ENCODE measurements around the gene RFC2.
"Not testable (repeated sequence)": the region's sequence is repeated elsewhere in the genome, so short reads cannot be mapped to it uniquely, and the experiment has no call there.

The RFC2 gene

DNA sequence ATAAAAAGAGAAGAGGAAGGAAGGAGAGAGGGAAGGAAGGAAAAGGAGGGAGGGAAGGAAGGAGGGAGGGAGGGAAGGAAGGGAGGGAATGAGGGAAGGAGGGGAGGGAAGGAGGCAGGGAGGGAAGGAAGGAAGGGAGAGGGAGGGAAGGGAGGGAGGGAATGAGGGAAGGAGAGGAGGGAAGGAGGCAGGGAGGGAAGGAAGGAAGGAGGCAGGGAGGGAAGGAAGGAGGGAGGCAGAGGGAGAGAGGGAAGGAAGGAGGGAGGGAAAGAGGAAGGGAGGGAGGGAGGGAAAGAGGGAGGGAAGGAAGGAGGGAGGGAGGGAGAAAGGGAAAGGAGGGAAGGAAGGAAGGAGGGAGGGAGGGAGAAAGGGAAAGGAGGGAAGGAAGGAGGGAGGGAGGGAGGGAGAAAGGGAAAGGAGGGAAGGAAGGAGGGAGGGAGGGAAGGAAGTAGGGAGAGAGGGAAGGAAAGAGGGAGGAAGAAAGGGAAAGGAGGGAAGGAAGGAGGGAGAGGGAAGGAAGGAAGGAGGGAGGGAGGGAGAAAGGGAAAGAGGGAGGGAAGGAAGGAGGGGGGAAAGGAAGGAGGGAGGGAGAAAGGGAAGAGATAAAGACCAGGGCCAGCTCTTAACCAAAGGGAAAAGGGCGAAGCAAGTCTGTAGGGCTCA lies 50.1 kb downstream of the RFC2 start:
- no peak overlapping the region for H3K4me3 ChIP-seq (ENCODE audit: low read depth, low read length)
- TF ChIP-seq, protein P1, sequence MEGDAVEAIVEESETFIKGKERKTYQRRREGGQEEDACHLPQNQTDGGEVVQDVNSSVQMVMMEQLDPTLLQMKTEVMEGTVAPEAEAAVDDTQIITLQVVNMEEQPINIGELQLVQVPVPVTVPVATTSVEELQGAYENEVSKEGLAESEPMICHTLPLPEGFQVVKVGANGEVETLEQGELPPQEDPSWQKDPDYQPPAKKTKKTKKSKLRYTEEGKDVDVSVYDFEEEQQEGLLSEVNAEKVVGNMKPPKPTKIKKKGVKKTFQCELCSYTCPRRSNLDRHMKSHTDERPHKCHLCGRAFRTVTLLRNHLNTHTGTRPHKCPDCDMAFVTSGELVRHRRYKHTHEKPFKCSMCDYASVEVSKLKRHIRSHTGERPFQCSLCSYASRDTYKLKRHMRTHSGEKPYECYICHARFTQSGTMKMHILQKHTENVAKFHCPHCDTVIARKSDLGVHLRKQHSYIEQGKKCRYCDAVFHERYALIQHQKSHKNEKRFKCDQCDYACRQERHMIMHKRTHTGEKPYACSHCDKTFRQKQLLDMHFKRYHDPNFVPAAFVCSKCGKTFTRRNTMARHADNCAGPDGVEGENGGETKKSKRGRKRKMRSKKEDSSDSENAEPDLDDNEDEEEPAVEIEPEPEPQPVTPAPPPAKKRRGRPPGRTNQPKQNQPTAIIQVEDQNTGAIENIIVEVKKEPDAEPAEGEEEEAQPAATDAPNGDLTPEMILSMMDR (IDR thresholded peaks at IDR 0.05; ENCODE audit: low read depth, low read length, missing control alignments) = no peak
- no peak for DNase-seq (ENCODE audit: low read depth)

GRCh38 chr7:74202841-74203556 lies 51.2 kb downstream of the RFC2 start:
- no peak for DNase-seq (ENCODE audit: low read depth)
- TF ChIP-seq, protein P1 (IDR thresholded peaks at IDR 0.05; ENCODE audit: low read depth, low read length, missing control alignments) = peak; percentile 52
- H3K4me3 ChIP-seq (ENCODE audit: low read depth, low read length) = no peak overlapping the region

GRCh38 chr7:74199551-74200355 lies 54.4 kb downstream of the RFC2 start:
- no peak overlapping the region for H3K4me3 ChIP-seq (ENCODE audit: low read depth, low read length)
- DNase-seq (ENCODE audit: low read depth) = no peak

GRCh38 chr7:74197449-74198124 lies 56.6 kb downstream of the RFC2 start:
- DNase-seq (ENCODE audit: low read depth) = no peak
- TF ChIP-seq, protein P1 (IDR thresholded peaks at IDR 0.05; ENCODE audit: low read depth, low read length, missing control alignments) = no peak
- H3K4me3 ChIP-seq (ENCODE audit: low read depth, low read length) = no peak overlapping the region

More at GRCh38 chr7:74199551-74200355, 54.4 kb downstream of the RFC2 start:
- TF ChIP-seq, protein P1 (IDR thresholded peaks at IDR 0.05; ENCODE audit: low read depth, low read length, missing control alignments) = no peak

DNA sequence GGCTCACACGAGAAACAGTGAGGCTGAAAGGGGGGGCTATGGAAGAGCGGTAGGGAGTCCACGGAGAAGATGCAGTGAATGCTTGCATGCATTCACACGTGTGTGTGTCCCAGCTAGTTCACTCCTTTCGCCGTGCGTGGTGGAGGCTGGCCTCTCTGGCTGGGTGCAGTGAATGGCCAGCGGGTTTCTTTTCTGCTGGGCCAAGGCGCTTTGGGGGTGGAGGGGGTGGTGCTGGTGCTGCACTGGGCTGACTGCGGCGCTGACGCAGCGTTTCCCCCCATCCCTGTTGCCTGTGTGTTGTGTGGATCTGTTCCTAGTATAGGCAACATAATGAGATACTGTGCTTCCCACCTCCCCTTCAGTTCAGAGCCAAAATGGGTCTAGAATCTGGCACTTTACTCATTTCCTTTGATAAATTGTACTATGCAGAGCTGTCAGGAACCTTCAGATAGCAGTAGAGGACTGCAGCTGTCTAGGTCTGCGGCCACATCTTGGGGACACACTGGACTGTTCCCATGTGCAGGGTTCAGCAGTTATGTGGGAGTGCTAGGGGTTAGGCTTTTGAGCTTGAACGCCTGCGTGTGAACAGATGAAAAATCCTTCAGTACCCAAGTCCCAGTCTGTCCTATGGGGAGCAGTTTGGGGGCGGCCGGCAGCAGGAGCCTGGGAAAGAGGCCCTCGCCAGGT lies 58.1 kb downstream of the RFC2 start:
- DNase-seq (ENCODE audit: low read depth) = not testable (repeated sequence)

GRCh38 chr7:74195139-74195860 lies 58.9 kb downstream of the RFC2 start:
- H3K4me3 ChIP-seq (ENCODE audit: low read depth, low read length) = not testable (repeated sequence)

More for the DNA sequence above, 58.1 kb downstream of the RFC2 start:
- H3K4me3 ChIP-seq (ENCODE audit: low read depth, low read length) = not testable (repeated sequence)

DNA sequence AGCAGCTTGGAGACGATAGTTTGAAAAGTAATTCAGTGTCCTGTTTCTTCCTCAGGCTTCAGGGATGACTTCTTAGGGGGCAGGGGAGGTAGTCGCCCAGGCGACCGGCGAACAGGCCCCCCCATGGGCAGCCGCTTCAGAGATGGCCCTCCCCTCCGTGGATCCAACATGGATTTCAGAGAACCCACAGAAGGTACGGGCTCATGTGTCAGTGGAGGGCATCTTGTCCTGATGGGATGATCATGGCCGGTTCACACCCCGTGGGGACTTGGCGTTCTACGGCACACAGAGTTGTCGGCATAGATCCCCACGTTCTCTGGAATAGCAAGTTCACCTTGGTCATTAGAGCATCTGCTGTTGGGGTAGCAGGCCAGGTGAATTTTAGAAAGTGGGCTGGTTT lies 59.5 kb downstream of the RFC2 start:
- TF ChIP-seq, protein P1 (IDR thresholded peaks at IDR 0.05; ENCODE audit: low read depth, low read length, missing control alignments) = no peak
- no peak for DNase-seq (ENCODE audit: low read depth)
- H3K4me3 ChIP-seq (ENCODE audit: low read depth, low read length) = no peak overlapping the region

More at GRCh38 chr7:74195139-74195860, 58.9 kb downstream of the RFC2 start:
- not testable (repeated sequence) for DNase-seq (ENCODE audit: low read depth)

All from GM12864 (cell line).